HUDEP-2 (cell line): Measurements from ENCODE around the gene OR51S1.
"Not testable (repeated sequence)": the region's sequence is repeated elsewhere in the genome, so short reads cannot be mapped to it uniquely, and the experiment has no call there.

Source experiments
- DNase-seq, 76 experiments: peaks; one replicate each; lab custom pipeline; 2025; ENCODE audit not compliant: unreplicated experiment in 76 of 76; lab: John Stamatoyannopoulos, UW

OR51S1 gene

DNA sequence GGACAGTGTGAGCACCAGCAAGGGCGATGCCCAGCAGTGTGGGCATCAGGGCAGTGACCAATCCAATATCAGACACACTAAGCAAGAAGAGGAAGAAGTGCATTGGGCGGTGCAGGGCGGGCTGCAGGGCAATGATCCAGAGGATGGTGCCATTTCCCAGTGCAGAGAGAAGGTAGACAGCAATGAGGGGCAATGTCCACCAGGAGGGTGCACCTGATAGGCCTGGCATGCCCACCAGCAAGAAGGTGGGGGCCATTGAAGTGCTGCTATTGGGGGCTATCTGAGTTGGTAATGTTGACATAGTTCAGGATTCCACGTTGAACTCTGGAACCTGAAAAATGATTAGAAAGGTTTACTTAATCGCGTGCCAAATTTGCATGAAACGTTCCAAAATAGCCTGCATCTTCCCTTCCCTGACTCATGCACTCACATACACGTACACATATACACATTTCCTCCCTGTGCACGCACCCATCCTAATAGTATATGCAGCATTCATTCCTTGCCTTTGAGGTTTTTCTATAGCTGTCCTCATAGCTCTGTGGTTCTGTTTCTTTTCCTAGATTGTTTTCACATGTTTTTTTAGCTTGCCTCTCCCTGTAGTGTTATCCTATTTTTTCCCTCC, at the start of gene OR51S1:
OR51S1 (minus strand) TSS at position 301 of the 625 bp plus-strand sequence; CDS start at position 301, 0 bp downstream.
- DNase-seq: no peak

DNA sequence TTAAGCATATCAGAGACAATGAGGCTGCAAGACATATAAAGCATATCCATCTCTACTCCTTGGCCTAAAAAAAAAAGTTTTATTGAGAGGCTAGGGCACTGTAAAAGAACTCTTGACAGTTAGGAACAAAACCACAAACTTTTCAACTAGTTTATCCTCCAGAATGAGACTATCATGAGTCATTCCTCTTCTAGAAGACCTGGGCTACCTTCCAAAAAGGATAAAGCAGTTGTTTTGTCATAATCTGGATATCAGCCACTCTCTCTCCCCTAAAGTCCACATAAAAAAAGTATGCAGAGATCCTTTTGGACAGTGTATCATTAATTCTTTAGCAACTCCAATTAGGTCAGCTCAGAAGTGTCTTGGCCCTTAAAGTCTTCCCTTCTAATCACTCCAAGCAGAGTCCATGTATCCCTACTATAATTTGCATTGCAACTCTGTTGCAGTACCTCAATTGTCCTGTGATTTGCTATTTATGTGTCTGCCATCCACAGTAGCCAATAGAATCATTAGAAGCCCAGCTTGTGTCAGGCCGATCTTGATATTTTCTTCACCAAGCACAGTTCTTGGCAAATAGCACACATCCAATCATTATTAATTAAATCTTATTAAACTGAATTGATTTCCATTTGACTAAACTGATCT, 43.1 kb upstream of the OR51S1 start:
- peak in 33 of 76 experiments; percentile 13 to 79 (median 52) for DNase-seq

DNA sequence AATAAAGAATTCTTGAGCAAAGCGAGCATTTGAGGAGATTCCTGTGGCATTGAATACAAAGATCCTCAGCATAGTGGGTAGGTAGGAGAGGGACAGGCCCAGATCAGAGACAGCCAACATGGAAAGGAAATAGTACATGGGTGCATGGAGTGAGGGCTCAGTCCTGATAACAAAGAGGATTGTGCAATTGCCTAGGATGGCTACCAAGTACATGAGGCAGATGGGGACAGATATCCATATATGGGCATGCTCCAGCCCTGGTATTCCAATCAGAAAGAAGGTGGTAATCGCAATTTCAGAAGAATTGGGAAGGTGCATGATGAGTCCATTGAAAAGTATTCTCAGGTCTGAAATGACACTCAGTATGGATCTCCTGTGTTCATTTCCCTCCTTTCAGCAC, 41.3 kb upstream of the OR51S1 start:
- DNase-seq: peak in 7 of 76 experiments; percentile 0 to 29 (median 17)

DNA sequence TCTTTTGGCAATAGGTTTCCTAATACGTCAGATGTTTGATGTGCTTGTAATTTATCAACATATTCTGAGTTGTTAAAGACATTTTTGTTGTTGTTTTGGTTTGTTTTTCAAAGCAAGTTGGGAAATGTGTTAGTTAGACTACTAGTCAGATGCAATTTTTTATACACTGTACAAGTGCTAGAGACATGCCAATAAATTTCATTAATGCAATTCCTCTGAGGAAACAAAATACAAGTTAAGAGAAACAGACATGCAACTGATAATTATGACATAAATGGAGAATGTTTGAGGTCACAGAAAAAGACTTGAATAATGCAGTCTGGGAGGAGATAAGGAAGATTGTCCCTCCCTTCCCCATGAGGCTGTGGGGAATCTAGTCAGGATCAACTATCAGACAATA, 38.6 kb upstream of the OR51S1 start:
- no peak for DNase-seq

- no peak for DNase-seq
Observed at GRCh38 chr11:4886186-4886585, 37.2 kb upstream of the OR51S1 start.

DNA sequence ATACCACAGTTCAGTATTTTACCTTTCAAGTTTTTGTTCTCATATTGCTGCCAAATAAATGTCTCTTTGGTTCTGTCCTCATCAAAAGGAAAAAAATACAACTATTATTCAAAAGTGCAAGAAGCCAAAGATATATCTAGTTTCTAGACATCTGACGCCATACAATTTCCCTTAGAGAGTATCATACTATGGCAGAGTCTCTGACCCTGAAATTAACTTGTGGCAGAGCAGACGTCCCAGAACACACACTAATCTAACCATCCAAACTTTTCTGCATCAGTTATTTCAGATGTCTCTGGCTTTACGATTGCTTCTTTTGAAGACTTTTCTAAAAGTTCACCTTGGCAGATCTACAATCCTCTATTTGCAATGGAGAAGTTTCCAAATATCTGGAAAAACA, 35.4 kb upstream of the OR51S1 start:
- DNase-seq: no peak

DNA sequence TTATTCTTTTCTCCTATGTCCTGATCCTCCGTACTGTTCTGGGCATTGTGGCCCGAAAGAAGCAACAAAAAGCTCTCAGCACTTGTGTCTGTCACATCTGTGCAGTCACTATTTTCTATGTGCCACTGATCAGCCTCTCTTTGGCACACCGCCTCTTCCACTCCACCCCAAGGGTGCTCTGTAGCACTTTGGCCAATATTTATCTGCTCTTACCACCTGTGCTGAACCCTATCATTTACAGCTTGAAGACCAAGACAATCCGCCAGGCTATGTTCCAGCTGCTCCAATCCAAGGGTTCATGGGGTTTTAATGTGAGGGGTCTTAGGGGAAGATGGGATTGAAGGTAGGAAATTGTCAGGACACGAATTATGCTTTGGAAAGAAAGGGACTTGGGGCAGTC, 33.5 kb upstream of the OR51S1 start:
- peak in 56 of 76 experiments; percentile 3 to 78 (median 32) for DNase-seq

GRCh38 chr11:4881860-4882500, 33.0 kb upstream of the OR51S1 start, which contains the start of gene OR51T1:
TSS of gene OR51T1 (plus strand) at chr11:4881900. CDS start at chr11:4881900, 0 bp downstream.
- DNase-seq: no peak

DNA sequence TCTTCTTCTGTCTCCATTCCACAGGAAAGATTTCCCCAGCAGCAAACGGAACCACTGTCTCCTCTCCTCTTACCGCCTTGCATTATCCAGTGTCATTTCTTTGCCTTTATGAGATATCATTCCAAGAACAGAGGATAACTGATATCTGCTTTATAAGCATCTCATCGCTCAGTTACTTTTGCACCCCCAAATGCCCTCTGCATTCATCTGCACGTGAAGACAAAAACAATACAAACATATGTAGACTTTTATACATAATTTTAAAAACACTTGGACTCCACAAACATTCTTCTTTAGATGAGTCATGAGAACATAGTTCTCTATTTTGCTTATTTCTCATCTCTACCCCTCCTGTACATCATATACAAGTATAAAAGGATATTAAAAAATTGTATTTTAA, 32.2 kb upstream of the OR51S1 start:
- no peak for DNase-seq

DNA sequence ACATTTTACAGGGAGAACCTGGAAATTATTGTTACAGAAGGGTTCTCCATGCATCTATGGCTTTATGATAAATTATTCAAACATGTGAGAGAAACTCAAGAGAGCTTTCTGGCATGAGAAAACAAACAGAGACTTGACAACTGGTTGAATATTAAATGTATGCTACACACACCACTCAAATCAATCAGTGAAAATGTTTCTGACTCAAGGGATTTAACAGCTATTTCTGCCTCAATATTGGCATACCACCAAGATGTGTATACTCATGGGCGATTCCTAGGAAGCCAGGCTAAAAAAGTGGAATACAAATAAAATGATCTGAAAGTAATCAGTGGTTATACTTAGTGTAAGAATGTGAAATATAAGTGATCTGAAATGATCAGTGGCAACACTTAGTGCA, 16.8 kb upstream of the OR51S1 start:
- DNase-seq: no peak

DNA sequence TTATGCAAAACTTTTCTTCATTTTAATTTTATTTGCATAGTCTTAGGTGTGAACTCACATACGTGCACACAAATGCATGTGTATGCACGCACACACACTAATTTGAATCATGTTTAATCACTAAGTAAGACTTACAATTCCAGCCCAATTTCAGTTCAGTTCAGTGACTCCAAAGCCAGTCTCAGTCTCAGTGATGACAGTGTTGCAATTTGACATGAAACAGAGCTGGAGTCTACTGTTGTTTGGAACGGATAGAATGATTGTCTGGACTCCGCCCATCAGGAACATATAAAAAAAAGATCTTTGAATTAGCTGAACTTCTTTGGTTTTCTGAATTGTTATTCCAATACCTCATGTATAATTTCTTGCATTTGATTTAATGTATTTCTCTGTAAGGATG, 14.9 kb upstream of the OR51S1 start:
- no peak for DNase-seq

- DNase-seq: no peak
Observed at GRCh38 chr11:4862447-4863236, 13.6 kb upstream of the OR51S1 start.

DNA sequence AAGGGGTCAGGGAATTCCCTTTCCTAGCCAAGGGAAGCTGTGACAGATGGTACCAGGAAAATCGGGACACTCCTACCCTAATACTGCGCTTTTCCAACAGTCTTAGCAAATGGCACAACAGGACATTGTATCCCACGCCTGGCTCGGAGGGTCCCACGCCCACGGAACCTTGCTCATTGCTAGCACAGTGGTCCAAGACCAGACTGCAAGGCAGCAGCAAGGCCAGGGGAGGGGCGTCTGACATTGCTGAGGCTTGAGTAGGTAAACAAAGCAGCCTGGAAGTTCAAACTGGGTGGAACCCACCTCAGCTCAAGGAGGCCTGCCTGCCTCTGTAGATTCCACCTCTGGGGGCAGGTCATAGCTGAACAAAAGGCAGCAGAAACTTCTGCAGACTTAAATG, 5.3 kb upstream of the OR51S1 start:
- not testable (repeated sequence) for DNase-seq

- peak in 1 of 76 experiments; percentile 4 for DNase-seq
Observed at GRCh38 chr11:4851033-4851432, 2.0 kb upstream of the OR51S1 start.

DNA sequence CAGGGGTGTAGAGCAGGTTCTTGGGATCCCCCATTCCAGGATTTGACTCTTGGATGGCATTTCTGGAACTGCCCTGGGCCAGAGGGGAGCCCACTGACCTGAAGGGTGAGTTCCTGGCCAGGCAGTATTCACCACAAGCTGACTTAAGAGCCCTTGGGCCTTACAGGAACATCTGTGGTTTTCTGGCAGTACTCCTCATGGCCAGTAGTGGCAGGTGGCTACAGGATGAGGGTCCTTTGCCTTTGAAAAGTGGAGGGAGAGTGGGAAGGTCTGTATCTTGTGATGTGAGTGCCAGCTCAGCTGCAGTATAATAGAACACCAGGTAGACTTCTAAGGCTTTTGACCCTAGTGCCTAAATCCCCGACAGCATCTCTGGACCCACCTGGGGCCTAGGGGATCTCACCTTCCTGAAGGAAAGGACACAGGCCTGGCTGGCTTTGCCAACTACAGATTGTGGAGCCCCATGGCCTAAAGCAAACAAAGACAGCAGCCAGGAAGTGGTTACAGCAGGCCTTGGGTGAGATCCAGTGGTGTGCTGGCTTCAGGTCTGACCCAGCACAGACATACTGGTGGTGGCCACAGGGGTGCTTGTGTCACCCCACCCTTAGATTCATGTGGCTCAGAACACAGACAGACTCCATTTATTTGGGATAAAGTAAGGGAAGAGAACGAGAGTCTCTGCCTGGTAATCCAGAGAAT, 9.0 kb downstream of the OR51S1 start:
- no peak for DNase-seq

- DNase-seq: no peak
Observed at GRCh38 chr11:4830909-4831308, 18.1 kb downstream of the OR51S1 start.

- no peak for DNase-seq
Observed at GRCh38 chr11:4830346-4830745, 18.7 kb downstream of the OR51S1 start.

- DNase-seq: peak in 1 of 76 experiments; percentile 2
Observed at GRCh38 chr11:4826425-4826824, 22.6 kb downstream of the OR51S1 start.

- no peak for DNase-seq
Observed at GRCh38 chr11:4825132-4825531, 23.9 kb downstream of the OR51S1 start.

DNA sequence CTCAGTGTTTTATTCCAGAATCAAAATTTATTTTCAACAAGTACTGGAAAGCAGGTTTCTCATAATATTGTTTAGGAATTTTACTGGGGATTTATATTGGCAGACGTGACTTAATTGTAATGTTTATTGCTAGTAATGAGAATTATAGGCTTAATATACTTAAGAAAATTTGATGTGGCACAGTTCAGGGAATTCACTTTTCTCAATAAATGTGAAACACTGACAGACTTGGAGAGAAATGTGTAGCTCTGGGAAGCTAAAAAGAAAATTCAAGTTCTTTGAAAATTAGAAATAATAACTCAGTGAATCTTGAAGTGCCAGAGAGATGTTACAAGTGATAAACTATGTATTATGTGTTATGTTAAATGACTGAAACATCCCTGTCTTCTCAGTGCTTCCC, 28.0 kb downstream of the OR51S1 start, which contains the start of gene OR51F2:
OR51F2 (plus strand) TSS at position 301 of the 400 bp plus-strand sequence. CDS start 101 bp downstream, outside the sequence.
- no peak for DNase-seq
